Muscle layer of colon (tissue), 2 donors: Measurements from ENCODE around the gene NLGN2.

ENCODE experiments used
- H3K27ac ChIP-seq: one replicate; pipeline ENCODE4 v1.7.0; 2013; ENCODE audit warnings: low read depth, mild to moderate bottlenecking, low read length, moderate library complexity
- H3K27me3 ChIP-seq, 2 donors: one replicate each; pipeline ENCODE4 v1.7.0; 2013; ENCODE audit warnings: low read length in 2 of 2, mild to moderate bottlenecking in 2 of 2; ENCODE audit not compliant: insufficient read depth in 2 of 2, control insufficient read depth in 1 of 2
- H3K36me3 ChIP-seq: one replicate; pipeline ENCODE4 v1.7.0; 2013; ENCODE audit warnings: mild to moderate bottlenecking, low read length; ENCODE audit not compliant: insufficient read depth
- H3K4me1 ChIP-seq: one replicate; pipeline ENCODE4 v1.7.0; 2013; ENCODE audit warnings: mild to moderate bottlenecking, low read length; ENCODE audit not compliant: insufficient read depth
- H3K4me3 ChIP-seq, 2 donors: one replicate each; pipeline ENCODE4 v1.7.0; 2013; ENCODE audit warnings: low read length in 2 of 2, low read depth in 1 of 2, mild to moderate bottlenecking in 1 of 2, moderate library complexity in 1 of 2
- H3K9ac ChIP-seq: one replicate; pipeline ENCODE4 v1.7.0; 2013; ENCODE audit warnings: low read length
- H3K9me3 ChIP-seq: one replicate; pipeline ENCODE4 v1.7.0; 2013; ENCODE audit warnings: mild to moderate bottlenecking, low read length
- donor health status: abdominal sarcoma.
- donor health status: Adenocarcinoma of cecum.

Gene NLGN2

DNA sequence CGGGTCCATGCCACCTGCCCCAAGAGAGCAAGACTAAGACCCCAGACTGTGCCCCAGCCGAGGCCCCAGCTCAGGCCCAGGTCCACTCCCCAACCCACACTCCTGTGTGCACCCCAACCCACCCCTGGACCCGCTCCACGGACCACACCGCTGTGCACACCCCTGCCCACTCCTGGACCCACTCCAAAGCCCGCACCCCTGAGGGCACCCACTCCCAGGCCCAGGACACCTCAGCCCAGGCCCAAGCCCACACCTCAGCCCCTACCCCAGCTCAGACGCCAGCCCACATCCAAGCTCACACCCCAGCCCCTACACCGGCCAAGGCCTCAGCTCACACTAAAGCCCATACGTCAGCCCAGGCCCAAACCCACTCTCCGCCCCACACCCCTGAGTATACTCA, 22.1 kb downstream of the NLGN2 start:
- H3K9ac ChIP-seq, result no peak overlapping the region
- H3K27ac ChIP-seq, result no peak overlapping the region
- no peaks in the 10 kb centered on the region for H3K36me3 ChIP-seq
- no peaks in the 10 kb centered on the region for H3K4me1 ChIP-seq
- no peaks in the 10 kb centered on the region for H3K9me3 ChIP-seq
- peaks cover 0 to 19% of the 10 kb centered on the region in 2 donors for H3K27me3 ChIP-seq
- no peak overlapping the region for H3K4me3 ChIP-seq

GRCh38 chr17:7431231-7431630, 23.6 kb downstream of the NLGN2 start:
- no peak overlapping the region for H3K4me3 ChIP-seq
- no peak overlapping the region for H3K27ac ChIP-seq
- H3K36me3 ChIP-seq, result no peaks in the 10 kb centered on the region
- H3K4me1 ChIP-seq, result peaks cover 8% of the 10 kb centered on the region
- no peaks in the 10 kb centered on the region for H3K9me3 ChIP-seq
- H3K9ac ChIP-seq, result no peak overlapping the region
- H3K27me3 ChIP-seq, result peaks cover 12 to 34% of the 10 kb centered on the region in 2 donors

DNA sequence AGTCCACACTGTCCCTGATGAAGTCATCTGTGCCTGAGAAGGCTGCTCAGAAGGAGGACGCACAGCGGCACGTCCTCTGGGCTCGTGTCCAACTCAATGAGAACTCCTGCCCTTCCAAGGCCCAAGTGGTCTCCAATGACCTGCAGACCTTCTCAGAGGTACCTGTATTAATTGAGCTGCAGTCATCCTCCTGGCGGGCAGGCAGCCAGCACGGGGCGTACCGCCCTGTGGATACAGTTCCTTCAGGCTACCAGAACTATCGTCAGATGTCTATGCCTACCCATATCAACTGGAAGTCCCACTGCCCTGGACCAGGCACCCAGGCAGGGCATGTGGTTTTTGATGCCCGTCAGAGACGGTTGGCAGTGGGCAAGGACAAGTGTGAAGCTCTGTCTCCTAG, 24.7 kb downstream of the NLGN2 start:
- H3K27ac ChIP-seq, result no peak overlapping the region
- peaks cover 13% of the 10 kb centered on the region for H3K4me1 ChIP-seq

DNA sequence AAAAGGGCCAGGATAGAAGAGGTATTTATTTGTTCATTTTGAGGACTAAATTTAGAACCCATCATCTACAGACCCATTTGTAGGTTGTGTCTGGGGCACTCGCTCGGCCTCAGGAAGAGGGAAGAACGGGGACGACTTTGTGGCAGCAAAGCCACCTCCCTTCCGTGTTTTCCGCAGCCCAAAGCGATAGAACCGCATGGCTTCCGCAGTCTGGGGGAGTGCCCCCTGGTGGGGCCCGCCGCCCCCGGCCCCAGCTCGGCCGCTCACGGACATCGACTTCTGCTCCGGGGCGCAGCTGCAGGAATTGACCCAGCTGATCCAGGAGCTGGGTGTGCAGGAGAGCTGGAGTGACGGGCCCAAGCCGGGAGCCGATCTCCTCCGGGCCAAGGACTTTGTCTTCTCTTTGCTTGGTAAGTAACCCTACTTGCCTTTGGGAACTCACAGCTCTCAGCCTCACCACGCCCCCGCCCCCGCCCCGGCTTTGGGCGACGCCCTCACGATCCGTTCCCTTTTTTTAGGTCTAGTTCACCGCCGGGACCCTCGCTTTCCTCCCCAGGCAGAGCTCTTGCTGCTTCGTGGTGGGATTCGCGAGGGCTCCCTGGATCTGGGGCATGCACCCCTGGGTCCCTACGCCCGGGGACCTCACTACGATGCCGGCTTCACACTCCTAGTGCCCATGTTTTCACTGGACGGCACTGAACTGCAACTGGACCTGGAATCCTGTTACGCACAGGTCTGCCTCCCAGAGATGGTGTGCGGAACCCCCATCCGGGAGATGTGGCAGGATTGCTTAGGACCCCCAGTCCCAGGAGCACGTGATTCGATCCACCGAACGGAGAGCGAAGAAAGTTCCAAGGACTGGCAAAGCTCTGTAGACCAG, 28.3 kb downstream of the NLGN2 start:
- H3K36me3 ChIP-seq, result no peaks in the 10 kb centered on the region
- peaks cover 38% of the 10 kb centered on the region for H3K4me1 ChIP-seq
- H3K9me3 ChIP-seq, result no peaks in the 10 kb centered on the region
- peak overlapping the region; percentile 12 for H3K27ac ChIP-seq
- no peak overlapping the region for H3K9ac ChIP-seq
- H3K4me3 ChIP-seq, result peak overlapping the region; percentile 41 to 47
- peaks cover 47 to 78% of the 10 kb centered on the region in 2 donors for H3K27me3 ChIP-seq

More for the DNA sequence above, 24.7 kb downstream of the NLGN2 start:
- H3K27me3 ChIP-seq, result peaks cover 16 to 41% of the 10 kb centered on the region in 2 donors
- H3K36me3 ChIP-seq, result no peaks in the 10 kb centered on the region
- H3K9ac ChIP-seq, result no peak overlapping the region
- no peaks in the 10 kb centered on the region for H3K9me3 ChIP-seq
- no peak overlapping the region for H3K4me3 ChIP-seq

- H3K4me1 ChIP-seq, result peaks cover 38% of the 10 kb centered on the region
- H3K9me3 ChIP-seq, result no peaks in the 10 kb centered on the region
- H3K4me3 ChIP-seq, result peak overlapping the region in 1 of 2 donors; percentile 27
- H3K9ac ChIP-seq, result no peak overlapping the region
- peaks cover 56 to 86% of the 10 kb centered on the region in 2 donors for H3K27me3 ChIP-seq
- no peak overlapping the region for H3K27ac ChIP-seq
- H3K36me3 ChIP-seq, result no peaks in the 10 kb centered on the region
These were observed 29.1 kb downstream of the NLGN2 start for GRCh38 chr17:7436556-7437368.

- Histone ChIP-seq H3K36me3 (no peaks in the 10 kb centered on the region), H3K9me3 (no peaks in the 10 kb centered on the region), H3K27ac (no peak overlapping the region), H3K4me3 (peak overlapping the region in 1 of 2 donors; percentile 27), H3K9ac (no peak overlapping the region), H3K4me1 (peaks cover 38% of the 10 kb centered on the region), H3K27me3 (peaks cover 57 to 89% of the 10 kb centered on the region in 2 donors)
These were observed 29.8 kb downstream of the NLGN2 start for GRCh38 chr17:7437369-7437863.

DNA sequence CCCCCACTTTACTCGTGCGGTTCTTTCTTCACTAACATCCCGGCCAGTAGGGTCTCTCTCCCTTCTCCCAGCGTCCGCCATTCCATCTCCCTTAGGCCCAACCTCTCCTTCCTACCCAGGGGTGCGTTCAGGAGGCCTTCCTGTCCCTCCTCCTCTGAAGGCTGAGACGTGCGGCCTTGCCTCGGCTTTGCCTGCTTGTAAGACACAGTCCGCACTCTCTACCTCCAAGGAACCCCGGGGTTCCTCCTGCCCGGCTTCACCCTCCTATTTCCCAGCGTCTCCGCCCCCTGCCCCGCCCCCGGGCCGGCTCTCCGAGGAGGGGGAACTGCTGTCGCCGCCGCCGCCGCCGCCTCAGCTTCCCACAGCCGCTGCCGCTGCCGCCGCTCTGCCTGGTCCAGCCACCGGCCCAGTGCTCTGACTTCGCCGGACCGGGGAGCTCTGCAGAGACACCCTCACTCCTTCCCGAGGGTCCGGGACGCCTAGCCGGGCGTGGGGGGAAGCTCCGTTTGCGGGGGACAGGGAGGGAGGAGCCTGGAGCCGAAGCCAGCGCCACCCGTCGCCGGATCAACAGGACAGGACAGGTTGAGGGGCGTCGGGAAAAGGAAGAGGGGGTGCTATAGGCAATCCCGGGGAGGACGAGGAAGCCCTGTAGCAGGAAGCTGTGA, 30.4 kb downstream of the NLGN2 start:
- Histone ChIP-seq H3K27ac (no peak overlapping the region), H3K4me1 (peaks cover 38% of the 10 kb centered on the region), H3K9ac (no peak overlapping the region), H3K36me3 (no peaks in the 10 kb centered on the region), H3K9me3 (no peaks in the 10 kb centered on the region), H3K27me3 (peaks cover 60 to 94% of the 10 kb centered on the region in 2 donors), H3K4me3 (no peak overlapping the region)

DNA sequence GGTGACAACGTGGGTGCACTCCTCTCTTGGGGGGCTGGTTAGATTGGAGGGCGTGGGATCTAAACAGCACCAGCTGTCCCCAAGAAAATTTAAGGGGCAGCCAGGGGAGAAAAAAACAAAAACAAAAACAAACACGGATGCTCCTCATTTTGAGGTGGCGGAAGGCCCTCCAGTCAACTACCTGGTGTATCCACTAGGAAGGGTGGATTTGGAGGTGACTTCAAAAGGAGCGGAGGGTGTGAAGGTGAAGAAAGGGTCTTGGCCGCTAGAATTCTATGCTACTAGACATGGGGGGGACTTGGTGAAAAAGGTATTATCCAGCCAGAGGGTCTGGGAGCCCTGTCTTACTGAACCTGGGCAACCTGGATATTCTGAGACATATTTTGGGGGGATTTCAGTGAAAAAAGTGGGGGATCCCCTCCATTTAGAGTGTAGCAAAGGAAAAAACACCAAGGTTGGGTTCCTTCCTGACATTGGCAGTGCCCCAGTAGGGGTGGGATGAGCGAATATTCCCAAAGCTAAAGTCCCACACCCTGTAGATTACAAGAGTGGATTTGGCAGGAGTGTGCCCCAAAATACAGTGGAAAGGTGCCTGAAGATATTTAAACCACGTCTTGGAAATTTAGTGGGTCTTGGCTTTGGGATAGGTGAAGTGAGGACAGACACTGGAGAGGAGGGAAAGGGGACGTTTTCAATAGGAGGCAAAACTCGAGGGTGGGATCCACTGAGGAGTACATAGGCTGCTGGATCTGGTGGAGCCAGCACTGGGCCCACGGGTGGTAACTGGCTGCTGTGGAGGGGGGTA, 31.2 kb downstream of the NLGN2 start:
- Histone ChIP-seq H3K9ac (no peak overlapping the region), H3K4me1 (peaks cover 38% of the 10 kb centered on the region), H3K36me3 (no peaks in the 10 kb centered on the region), H3K27me3 (peaks cover 60 to 89% of the 10 kb centered on the region in 2 donors), H3K27ac (no peak overlapping the region), H3K4me3 (no peak overlapping the region), H3K9me3 (no peaks in the 10 kb centered on the region)

GRCh38 chr17:7439462-7440112, 31.9 kb downstream of the NLGN2 start, which contains the start of gene FGF11:
TSS of gene FGF11 (plus strand) at chr17:7439512. CDS start at chr17:7439621, 109 bp downstream.
- peaks cover 38% of the 10 kb centered on the region for H3K4me1 ChIP-seq
- H3K27ac ChIP-seq, result no peak within 1 kb of the TSS
- peak within 1 kb of the TSS; percentile 23 to 64 for H3K4me3 ChIP-seq
- H3K36me3 ChIP-seq, result no peaks in the 10 kb centered on the region
- H3K9me3 ChIP-seq, result no peaks in the 10 kb centered on the region
- H3K9ac ChIP-seq, result no peak within 1 kb of the TSS
- peaks cover 60 to 87% of the 10 kb centered on the region in 2 donors for H3K27me3 ChIP-seq
